ENCODE results near the gene RBM44.
"Not testable (repeated sequence)": the region's sequence is repeated elsewhere in the genome, so short reads cannot be mapped to it uniquely, and the experiment has no call there.

RBM44 gene

GRCh38 chr2:237798236-237799059, at the start of gene RBM44:
TSS of gene RBM44 (plus strand) at chr2:237798779. CDS start at chr2:237813610, 14,831 bp downstream.
- H3K4me3 Mint-ChIP-seq: no peak within 1 kb of the TSS
- no peaks in the 10 kb centered on the region for H3K4me1 Mint-ChIP-seq (ENCODE audit: low read depth)
- no peaks in the 10 kb centered on the region for H3K36me3 Mint-ChIP-seq (ENCODE audit: low read depth)
- no peak within 1 kb of the TSS for H3K27ac Mint-ChIP-seq
- H3K27me3 Mint-ChIP-seq (ENCODE audit: low read depth): no peaks in the 10 kb centered on the region
- H3K9me3 Mint-ChIP-seq: no peaks in the 10 kb centered on the region
- no peak for DNase-seq (ENCODE audit: low spot score)

- H3K27me3 Mint-ChIP-seq (ENCODE audit: low read depth): no peaks in the 10 kb centered on the region
- peaks cover 63% of the 10 kb centered on the region for H3K36me3 Mint-ChIP-seq (ENCODE audit: low read depth)
- H3K4me3 Mint-ChIP-seq: no peak overlapping the region
- peaks cover 22% of the 10 kb centered on the region for H3K4me1 Mint-ChIP-seq (ENCODE audit: low read depth)
- H3K27ac Mint-ChIP-seq: no peak overlapping the region
- H3K9me3 Mint-ChIP-seq: no peaks in the 10 kb centered on the region
- no peak for DNase-seq (ENCODE audit: low spot score)
Observed at GRCh38 chr2:237749002-237749401, 49.6 kb upstream of the RBM44 start.

GRCh38 chr2:237749961-237750360, 48.6 kb upstream of the RBM44 start:
- H3K27ac Mint-ChIP-seq: peak overlapping the region; percentile 29
- H3K4me3 Mint-ChIP-seq: no peak overlapping the region
- H3K4me1 Mint-ChIP-seq (ENCODE audit: low read depth): peaks cover 19% of the 10 kb centered on the region
- H3K9me3 Mint-ChIP-seq: no peaks in the 10 kb centered on the region
- H3K27me3 Mint-ChIP-seq (ENCODE audit: low read depth): no peaks in the 10 kb centered on the region
- peaks cover 67% of the 10 kb centered on the region for H3K36me3 Mint-ChIP-seq (ENCODE audit: low read depth)
- no peak for DNase-seq (ENCODE audit: low spot score)

GRCh38 chr2:237750441-237750840, 48.1 kb upstream of the RBM44 start:
- H3K4me3 Mint-ChIP-seq; DNase-seq (ENCODE audit: low spot score); H3K27me3 Mint-ChIP-seq (ENCODE audit: low read depth); H3K27ac Mint-ChIP-seq; H3K9me3 Mint-ChIP-seq: not testable (repeated sequence)
- Mint-ChIP-seq H3K36me3 (ENCODE audit: low read depth) (peaks cover 68% of the 10 kb centered on the region), H3K4me1 (ENCODE audit: low read depth) (peaks cover 17% of the 10 kb centered on the region)

GRCh38 chr2:237752761-237753165, 45.8 kb upstream of the RBM44 start:
- Mint-ChIP-seq H3K27ac (peak overlapping the region; percentile 49), H3K4me1 (ENCODE audit: low read depth) (peaks cover 17% of the 10 kb centered on the region), H3K9me3 (no peaks in the 10 kb centered on the region), H3K4me3 (no peak overlapping the region), H3K36me3 (ENCODE audit: low read depth) (peaks cover 73% of the 10 kb centered on the region), H3K27me3 (ENCODE audit: low read depth) (no peaks in the 10 kb centered on the region)
- DNase-seq (ENCODE audit: low spot score): peak; percentile 74

GRCh38 chr2:237754182-237754581, 44.4 kb upstream of the RBM44 start:
- Mint-ChIP-seq H3K9me3 (no peaks in the 10 kb centered on the region), H3K4me1 (ENCODE audit: low read depth) (peaks cover 17% of the 10 kb centered on the region), H3K4me3 (no peak overlapping the region), H3K27me3 (ENCODE audit: low read depth) (no peaks in the 10 kb centered on the region), H3K36me3 (ENCODE audit: low read depth) (peaks cover 74% of the 10 kb centered on the region), H3K27ac (no peak overlapping the region)
- no peak for DNase-seq (ENCODE audit: low spot score)

GRCh38 chr2:237754626-237755248, 43.8 kb upstream of the RBM44 start:
- Mint-ChIP-seq H3K27me3 (ENCODE audit: low read depth) (no peaks in the 10 kb centered on the region), H3K27ac (no peak overlapping the region), H3K36me3 (ENCODE audit: low read depth) (peaks cover 72% of the 10 kb centered on the region), H3K4me1 (ENCODE audit: low read depth) (peaks cover 16% of the 10 kb centered on the region), H3K4me3 (no peak overlapping the region), H3K9me3 (no peaks in the 10 kb centered on the region)
- DNase-seq (ENCODE audit: low spot score): no peak

- no peaks in the 10 kb centered on the region for H3K27me3 Mint-ChIP-seq (ENCODE audit: low read depth)
- H3K4me1 Mint-ChIP-seq (ENCODE audit: low read depth): peaks cover 7% of the 10 kb centered on the region
- H3K36me3 Mint-ChIP-seq (ENCODE audit: low read depth): peaks cover 73% of the 10 kb centered on the region
- no peak overlapping the region for H3K4me3 Mint-ChIP-seq
- no peaks in the 10 kb centered on the region for H3K9me3 Mint-ChIP-seq
- no peak overlapping the region for H3K27ac Mint-ChIP-seq
- no peak for DNase-seq (ENCODE audit: low spot score)
Observed at GRCh38 chr2:237757616-237758015, 41.0 kb upstream of the RBM44 start.

GRCh38 chr2:237758185-237758584, 40.4 kb upstream of the RBM44 start:
- Mint-ChIP-seq H3K4me1 (ENCODE audit: low read depth) (peaks cover under 1% of the 10 kb centered on the region), H3K36me3 (ENCODE audit: low read depth) (peaks cover 73% of the 10 kb centered on the region), H3K9me3 (no peaks in the 10 kb centered on the region), H3K27me3 (ENCODE audit: low read depth) (no peaks in the 10 kb centered on the region), H3K4me3 (no peak overlapping the region), H3K27ac (no peak overlapping the region)
- DNase-seq (ENCODE audit: low spot score): no peak

GRCh38 chr2:237759176-237759575, 39.4 kb upstream of the RBM44 start:
- Mint-ChIP-seq H3K36me3 (ENCODE audit: low read depth) (peaks cover 75% of the 10 kb centered on the region), H3K4me3 (no peak overlapping the region), H3K4me1 (ENCODE audit: low read depth) (no peaks in the 10 kb centered on the region), H3K27me3 (ENCODE audit: low read depth) (no peaks in the 10 kb centered on the region), H3K27ac (no peak overlapping the region), H3K9me3 (no peaks in the 10 kb centered on the region)
- DNase-seq (ENCODE audit: low spot score): no peak

- peaks cover 65% of the 10 kb centered on the region for H3K36me3 Mint-ChIP-seq (ENCODE audit: low read depth)
Observed at GRCh38 chr2:237760506-237761502, 37.8 kb upstream of the RBM44 start.

GRCh38 chr2:237762291-237763182, 36.0 kb upstream of the RBM44 start:
- H3K27ac Mint-ChIP-seq; H3K9me3 Mint-ChIP-seq; DNase-seq (ENCODE audit: low spot score); H3K4me1 Mint-ChIP-seq (ENCODE audit: low read depth); H3K4me3 Mint-ChIP-seq; H3K27me3 Mint-ChIP-seq (ENCODE audit: low read depth): not testable (repeated sequence)
- H3K36me3 Mint-ChIP-seq (ENCODE audit: low read depth): peaks cover 62% of the 10 kb centered on the region

More at GRCh38 chr2:237760506-237761502, 37.8 kb upstream of the RBM44 start:
- Mint-ChIP-seq H3K4me3 (no peak overlapping the region), H3K9me3 (no peaks in the 10 kb centered on the region), H3K4me1 (ENCODE audit: low read depth) (no peaks in the 10 kb centered on the region), H3K27ac (no peak overlapping the region), H3K27me3 (ENCODE audit: low read depth) (no peaks in the 10 kb centered on the region)
- DNase-seq (ENCODE audit: low spot score): no peak

- Mint-ChIP-seq H3K4me1 (ENCODE audit: low read depth) (no peaks in the 10 kb centered on the region), H3K36me3 (ENCODE audit: low read depth) (peaks cover 60% of the 10 kb centered on the region), H3K27ac (peak overlapping the region; percentile 33), H3K4me3 (no peak overlapping the region), H3K27me3 (ENCODE audit: low read depth) (no peaks in the 10 kb centered on the region), H3K9me3 (no peaks in the 10 kb centered on the region)
- DNase-seq (ENCODE audit: low spot score): no peak
Observed at GRCh38 chr2:237763812-237764211, 34.8 kb upstream of the RBM44 start.

Measured in T-helper 2 cell treated with Interferon-gamma antibody and Interleukin-4, amounts not matched to agents 5 μg/mL and 100 μg/mL, for 36 hours (primary cell).